RWPE2 (cell line): ENCODE measurements around the gene NDFIP1.
"Not testable (repeated sequence)": the region's sequence is repeated elsewhere in the genome, so short reads cannot be mapped to it uniquely, and the experiment has no call there.

Source experiments
- ATAC-seq: fragments of 200-7000 bp; cut with Tn5 transposase; 3 replicates; pipeline ENCODE4 v1.9.1; 2021; ENCODE audit warnings: low read depth
- DNase-seq: peaks from one replicate; pipeline ENCODE4 v3.0.0-alpha.2; 2020; ENCODE audit warnings: low spot score
- H3K27ac ChIP-seq: fragments of 450-650 bp; 2 replicates; pipeline ENCODE4 v1.5.1; 2017; ENCODE audit warnings: mild to moderate bottlenecking; ENCODE audit not compliant: poor library complexity, severe bottlenecking
- H3K27me3 ChIP-seq: fragments of 250-450 bp; sonication (Bioruptor Pico); 2 replicates; pipeline ENCODE4 v1.5.1; 2021; ENCODE audit warnings: mild to moderate bottlenecking, moderate library complexity; ENCODE audit not compliant: insufficient read depth, poor library complexity, severe bottlenecking
- H3K36me3 ChIP-seq: fragments of 250-450 bp; sonication (Bioruptor Pico); 2 replicates; pipeline ENCODE4 v1.5.1; 2020; ENCODE audit warnings: low read depth, mild to moderate bottlenecking, moderate library complexity
- H3K4me1 ChIP-seq: fragments of 250-450 bp; sonication (Bioruptor Pico); 2 replicates; pipeline ENCODE4 v1.5.1; 2021; ENCODE audit warnings: mild to moderate bottlenecking, moderate library complexity; ENCODE audit not compliant: insufficient read depth, poor library complexity, severe bottlenecking
- H3K4me3 ChIP-seq: fragments of 250-450 bp; sonication (Bioruptor Pico); 2 replicates; pipeline ENCODE4 v1.5.1; 2021; ENCODE audit warnings: mild to moderate bottlenecking, moderate library complexity; ENCODE audit not compliant: severe bottlenecking
- H3K9me3 ChIP-seq: fragments of 250-450 bp; sonication (Bioruptor Pico); 2 replicates; pipeline ENCODE4 v1.5.1; 2021; ENCODE audit warnings: mild to moderate bottlenecking, moderate library complexity; ENCODE audit not compliant: severe bottlenecking
- TF ChIP-seq, protein P1 (sequence below): fragments of 450-650 bp; IDR thresholded peaks from one replicate; pipeline ENCODE4 v1.5.1; 2017; ENCODE audit warnings: mild to moderate bottlenecking, moderate library complexity; ENCODE audit not compliant: poor library complexity, severe bottlenecking

NDFIP1 gene

DNA sequence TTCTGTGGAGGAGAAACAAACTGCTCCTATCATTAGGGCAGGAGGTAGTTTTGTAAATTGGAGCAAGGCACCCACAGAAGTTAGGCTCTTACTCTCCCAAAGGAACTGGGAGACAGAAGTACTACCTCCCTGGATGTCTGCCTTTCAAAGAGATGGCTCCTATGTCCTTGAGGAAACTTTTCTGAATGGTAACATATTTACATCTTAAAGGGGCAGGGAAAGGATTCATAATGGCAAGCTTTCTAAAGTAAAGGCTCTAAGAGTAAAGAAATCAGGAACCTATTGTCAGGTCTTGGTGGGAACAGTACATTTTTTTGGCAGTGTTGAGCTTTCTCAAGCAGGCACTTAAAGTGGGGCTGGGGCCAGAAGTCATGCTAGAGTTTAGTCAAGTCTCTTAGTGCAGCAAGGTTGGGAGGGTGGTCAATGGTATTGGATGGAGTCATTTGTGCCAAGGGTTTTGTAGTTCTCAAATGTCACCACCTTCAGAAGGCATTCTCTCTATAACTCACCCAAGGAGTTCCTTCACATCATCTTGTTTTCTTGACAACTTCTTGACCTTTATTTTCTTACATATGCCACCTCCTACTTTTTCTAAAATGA is 26.3 kb upstream of the NDFIP1 start:
- Histone ChIP-seq H3K4me3 (no peak overlapping the region), H3K36me3 (no peaks in the 10 kb centered on the region), H3K4me1 (no peaks in the 10 kb centered on the region), H3K27ac (no peak overlapping the region), H3K27me3 (no peaks in the 10 kb centered on the region), H3K9me3 (no peaks in the 10 kb centered on the region)
- TF ChIP-seq, protein P1, sequence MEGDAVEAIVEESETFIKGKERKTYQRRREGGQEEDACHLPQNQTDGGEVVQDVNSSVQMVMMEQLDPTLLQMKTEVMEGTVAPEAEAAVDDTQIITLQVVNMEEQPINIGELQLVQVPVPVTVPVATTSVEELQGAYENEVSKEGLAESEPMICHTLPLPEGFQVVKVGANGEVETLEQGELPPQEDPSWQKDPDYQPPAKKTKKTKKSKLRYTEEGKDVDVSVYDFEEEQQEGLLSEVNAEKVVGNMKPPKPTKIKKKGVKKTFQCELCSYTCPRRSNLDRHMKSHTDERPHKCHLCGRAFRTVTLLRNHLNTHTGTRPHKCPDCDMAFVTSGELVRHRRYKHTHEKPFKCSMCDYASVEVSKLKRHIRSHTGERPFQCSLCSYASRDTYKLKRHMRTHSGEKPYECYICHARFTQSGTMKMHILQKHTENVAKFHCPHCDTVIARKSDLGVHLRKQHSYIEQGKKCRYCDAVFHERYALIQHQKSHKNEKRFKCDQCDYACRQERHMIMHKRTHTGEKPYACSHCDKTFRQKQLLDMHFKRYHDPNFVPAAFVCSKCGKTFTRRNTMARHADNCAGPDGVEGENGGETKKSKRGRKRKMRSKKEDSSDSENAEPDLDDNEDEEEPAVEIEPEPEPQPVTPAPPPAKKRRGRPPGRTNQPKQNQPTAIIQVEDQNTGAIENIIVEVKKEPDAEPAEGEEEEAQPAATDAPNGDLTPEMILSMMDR: no peak
- no peak for DNase-seq
- no peak for ATAC-seq

DNA sequence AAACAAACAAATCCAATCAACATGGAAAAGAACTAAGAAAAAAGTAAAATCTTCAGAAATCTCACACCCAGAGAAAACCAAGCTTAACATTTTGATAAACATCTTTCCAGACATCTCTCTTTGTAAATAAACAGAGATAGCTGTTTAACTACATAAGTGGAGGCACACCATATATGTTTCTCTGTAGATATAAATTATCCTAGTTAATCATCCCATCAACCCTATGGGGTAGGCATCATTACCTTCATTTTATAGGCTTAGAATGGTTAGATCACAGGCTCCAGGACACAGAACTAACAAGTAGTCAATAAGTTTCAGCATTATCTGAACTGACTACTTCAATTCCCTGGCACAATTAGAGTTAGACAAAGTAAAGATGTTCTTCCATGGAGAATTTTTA is 22.4 kb upstream of the NDFIP1 start:
- no peaks in the 10 kb centered on the region for H3K36me3 ChIP-seq

DNA sequence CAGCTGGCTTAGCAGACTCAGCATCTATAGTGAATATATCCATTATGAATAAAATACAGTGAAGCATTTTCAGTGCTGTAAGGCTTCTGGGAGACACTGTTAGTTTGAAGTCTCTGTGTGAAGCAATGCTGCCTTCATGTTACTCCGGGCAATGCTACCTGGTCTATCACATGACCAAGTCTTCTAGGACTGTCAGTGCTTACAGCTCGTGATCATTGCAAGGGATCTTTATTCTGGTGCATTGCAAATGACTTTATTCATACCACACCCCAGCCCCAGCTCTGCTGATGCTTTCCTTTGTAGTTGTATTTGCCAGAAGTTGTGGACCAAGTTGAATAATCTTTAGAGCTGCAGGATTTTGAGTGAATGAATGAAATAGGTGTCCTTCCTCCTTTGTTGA is 21.9 kb upstream of the NDFIP1 start:
- Histone ChIP-seq H3K4me1 (no peaks in the 10 kb centered on the region), H3K27me3 (no peaks in the 10 kb centered on the region), H3K9me3 (no peaks in the 10 kb centered on the region), H3K36me3 (no peaks in the 10 kb centered on the region), H3K4me3 (no peak overlapping the region), H3K27ac (no peak overlapping the region)
- TF ChIP-seq, protein P1: no peak
- no peak for DNase-seq
- ATAC-seq: no peak

More for the DNA sequence above, 22.4 kb upstream of the NDFIP1 start:
- DNase-seq: no peak
- Histone ChIP-seq H3K9me3 (no peaks in the 10 kb centered on the region), H3K4me3 (no peak overlapping the region), H3K4me1 (no peaks in the 10 kb centered on the region), H3K27ac (no peak overlapping the region), H3K27me3 (no peaks in the 10 kb centered on the region)
- ATAC-seq: no peak
- TF ChIP-seq, protein P1: no peak

DNA sequence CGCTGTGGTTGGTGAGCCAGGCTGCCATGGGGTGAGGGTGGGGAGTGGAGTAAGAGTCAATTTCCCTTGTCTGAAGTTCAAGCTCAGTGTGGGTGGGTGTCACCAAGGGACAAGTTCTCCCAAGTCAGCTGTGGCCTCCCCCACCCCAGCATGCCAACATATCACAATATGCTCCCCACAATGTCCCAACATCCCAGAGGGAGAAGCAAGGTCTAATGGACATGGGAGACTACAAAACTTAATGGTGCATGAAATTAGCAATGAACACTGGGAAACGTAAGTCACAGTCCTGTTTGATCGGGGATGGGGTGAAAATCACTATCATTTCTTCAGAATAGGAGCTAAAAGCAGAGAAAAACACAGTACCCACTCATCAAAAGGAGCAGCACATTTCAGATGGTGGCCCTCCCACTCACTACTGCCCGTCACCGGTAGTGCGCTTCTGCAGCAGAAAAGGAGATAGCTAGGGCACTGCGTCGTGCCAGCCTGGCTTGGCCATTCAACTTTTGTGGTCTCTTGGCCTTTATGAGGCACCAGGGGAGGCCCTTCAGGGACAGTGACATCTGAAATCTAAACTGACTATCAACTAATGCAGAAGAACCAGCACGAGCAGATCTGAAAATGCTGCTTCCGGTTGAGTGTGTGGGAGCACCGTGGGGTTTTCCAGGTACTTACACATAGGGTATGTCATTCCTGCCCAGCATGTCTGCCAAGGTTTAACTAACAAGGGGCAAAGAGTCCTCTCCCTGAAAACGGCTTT is 20.5 kb upstream of the NDFIP1 start:
- ATAC-seq (no peak), DNase-seq (no peak)
- TF ChIP-seq, protein P1: no peak
- Histone ChIP-seq H3K4me1 (no peaks in the 10 kb centered on the region), H3K9me3 (no peaks in the 10 kb centered on the region), H3K27me3 (no peaks in the 10 kb centered on the region), H3K36me3 (no peaks in the 10 kb centered on the region), H3K4me3 (no peak overlapping the region), H3K27ac (no peak overlapping the region)

DNA sequence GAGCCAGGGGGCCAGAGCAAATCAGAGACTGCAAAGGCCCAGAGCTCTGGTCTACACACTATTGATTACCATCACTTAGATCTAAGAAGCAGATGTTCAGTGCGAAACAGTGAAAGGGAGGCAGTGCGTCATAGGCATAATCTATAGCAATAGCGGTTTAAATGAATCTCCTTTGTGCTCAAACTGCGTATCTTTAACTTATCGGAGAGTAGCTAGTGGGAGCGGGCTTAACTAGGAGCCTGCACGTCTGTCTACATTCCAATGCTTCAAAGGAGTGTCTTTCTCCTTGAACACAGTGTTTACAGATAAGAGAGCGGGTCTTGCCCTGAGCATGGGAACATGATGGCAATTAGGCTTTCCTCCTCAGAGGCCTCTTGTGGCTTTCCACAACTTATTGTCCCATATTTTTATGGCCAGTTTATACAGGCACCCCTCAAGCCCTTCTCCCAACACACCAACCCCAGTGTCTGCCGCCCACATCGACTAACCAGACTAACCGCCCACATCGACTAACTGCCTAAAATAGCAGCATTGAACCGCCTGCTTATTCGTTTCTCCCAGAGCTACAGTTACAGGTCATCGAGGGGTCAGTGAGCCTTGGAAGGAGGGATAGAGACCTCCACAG is 19.6 kb upstream of the NDFIP1 start:
- not testable (repeated sequence) for DNase-seq, H3K4me1 ChIP-seq, H3K4me3 ChIP-seq, H3K27me3 ChIP-seq, H3K27ac ChIP-seq, H3K36me3 ChIP-seq, H3K9me3 ChIP-seq, ATAC-seq
